Stimulated activated CD4-positive, alpha-beta T cell treated with anti-CD3 and anti-CD28 coated beads, Interleukin-4, amount 100 ng/mL, for 48 hours (primary cell): ENCODE measurements around the gene GPR39.

Source experiments
- DNase-seq, 2 donors: peaks; one replicate each; pipeline ENCODE4 v3.0.0-alpha.2; 2020; ENCODE audit warnings: low read depth in 2 of 2

The GPR39 gene

GRCh38 chr2:132566379-132566778 is 149.8 kb downstream of the GPR39 start:
- DNase-seq, result no peak

GRCh38 chr2:132567682-132568081 is 151.1 kb downstream of the GPR39 start:
- no peak for DNase-seq

- no peak for DNase-seq
Observed at GRCh38 chr2:132568656-132569055, 152.1 kb downstream of the GPR39 start.

DNA sequence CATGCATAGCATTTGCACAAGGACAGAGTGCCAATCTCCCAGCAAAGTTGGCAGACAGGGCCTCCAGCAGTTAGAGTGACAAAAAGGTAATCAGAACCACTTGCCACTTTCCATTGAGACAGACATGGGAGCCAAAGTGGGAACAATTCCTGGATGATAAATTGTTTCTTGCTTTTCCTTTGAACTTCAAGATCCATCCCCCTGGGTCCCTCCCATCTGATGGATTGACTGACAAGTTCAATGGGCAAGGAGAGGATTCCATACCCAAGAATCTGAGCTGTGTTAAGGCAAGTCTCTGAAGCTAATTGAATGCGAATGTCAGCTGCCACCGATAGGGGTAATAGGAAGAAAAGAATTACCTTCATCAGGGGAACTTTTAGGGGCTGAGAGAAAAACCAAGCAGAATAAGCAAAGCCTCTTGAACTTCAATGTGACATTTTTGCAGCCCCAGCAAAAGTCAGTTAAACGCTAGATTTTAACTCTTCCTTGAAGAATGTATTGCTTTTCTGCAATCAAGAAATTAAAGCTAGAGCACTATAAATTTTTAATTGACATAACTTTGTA is 156.9 kb downstream of the GPR39 start:
- DNase-seq, result no peak

DNA sequence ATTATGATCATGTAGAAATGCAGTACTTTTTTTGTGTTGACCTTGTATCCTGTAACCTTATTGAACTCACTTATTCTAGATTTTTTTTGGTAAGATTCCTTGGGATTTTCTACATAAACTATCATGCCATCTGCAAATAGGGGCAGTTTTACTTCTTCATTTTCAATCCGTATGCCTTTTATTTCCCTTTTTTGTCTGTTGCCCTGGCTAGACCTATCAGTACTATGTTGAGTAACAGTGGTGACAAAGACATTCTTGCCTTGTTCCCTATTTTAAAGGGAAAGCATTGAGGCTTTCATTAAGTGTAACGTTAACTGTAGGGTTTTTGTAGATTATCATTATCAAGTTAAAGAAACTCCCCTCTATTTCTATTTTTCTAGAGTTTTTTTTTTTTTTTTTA is 161.1 kb downstream of the GPR39 start:
- no peak for DNase-seq

- no peak for DNase-seq
Observed at GRCh38 chr2:132581591-132581990, 165.0 kb downstream of the GPR39 start.

DNA sequence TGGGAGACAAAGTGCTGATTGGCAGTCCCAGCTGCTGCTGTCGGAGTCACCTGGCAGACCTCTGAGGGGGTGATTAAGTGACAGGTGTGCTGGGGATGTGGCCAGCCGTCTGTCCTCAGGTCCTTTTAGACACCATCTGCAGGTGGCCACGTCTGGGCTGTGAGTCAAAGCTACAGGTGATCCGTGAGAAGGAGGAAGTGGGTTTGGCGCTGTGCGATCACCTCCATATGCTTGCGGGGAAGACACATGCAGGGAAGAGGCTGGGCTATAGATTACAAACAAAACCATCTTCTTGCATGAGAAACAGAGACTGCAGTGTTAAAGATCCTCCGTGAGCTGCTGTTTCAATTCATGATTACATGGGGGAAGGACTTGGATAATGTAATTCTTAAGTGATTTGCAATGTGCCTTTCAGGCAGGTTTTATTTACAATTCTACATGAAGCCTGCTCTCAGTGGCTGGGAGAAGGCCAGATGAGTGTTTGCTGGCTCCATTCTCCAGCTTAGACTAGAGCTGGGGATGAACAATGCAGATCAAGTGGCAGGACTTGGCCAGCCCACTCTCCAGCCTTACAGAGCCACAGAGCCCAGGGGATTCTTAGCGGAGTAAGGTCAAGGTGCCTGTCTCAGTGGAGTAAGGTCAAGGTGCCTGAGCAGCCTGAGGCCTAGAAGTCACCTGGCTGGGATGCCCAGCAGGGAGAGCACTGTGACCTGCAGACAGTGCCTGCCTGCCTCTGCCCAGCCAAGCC is 165.6 kb downstream of the GPR39 start:
- DNase-seq, result no peak

GRCh38 chr2:132583666-132584360 is 167.2 kb downstream of the GPR39 start:
- no peak for DNase-seq

- no peak for DNase-seq
Observed at GRCh38 chr2:132584976-132585817, 168.6 kb downstream of the GPR39 start.

DNA sequence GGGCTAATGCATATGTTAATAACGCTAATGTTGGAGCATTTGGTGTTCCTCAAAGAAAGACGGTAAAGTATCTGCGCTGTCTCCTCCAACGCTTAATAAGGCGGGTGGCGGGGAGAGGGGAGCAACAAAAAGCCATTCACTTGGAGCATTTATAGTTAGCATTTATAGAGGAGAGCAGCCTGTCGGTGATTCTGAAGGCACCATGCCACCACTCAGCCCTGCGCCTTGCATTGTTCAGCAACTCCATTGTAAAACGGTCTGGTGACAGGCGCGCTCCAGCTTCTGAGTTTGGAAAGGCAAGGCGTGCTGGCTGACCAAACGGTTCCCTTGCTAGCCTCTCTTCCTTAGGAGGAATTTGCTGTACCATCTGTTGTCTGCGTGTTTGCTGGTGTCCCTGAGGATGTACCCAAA is 169.5 kb downstream of the GPR39 start:
- no peak for DNase-seq

DNA sequence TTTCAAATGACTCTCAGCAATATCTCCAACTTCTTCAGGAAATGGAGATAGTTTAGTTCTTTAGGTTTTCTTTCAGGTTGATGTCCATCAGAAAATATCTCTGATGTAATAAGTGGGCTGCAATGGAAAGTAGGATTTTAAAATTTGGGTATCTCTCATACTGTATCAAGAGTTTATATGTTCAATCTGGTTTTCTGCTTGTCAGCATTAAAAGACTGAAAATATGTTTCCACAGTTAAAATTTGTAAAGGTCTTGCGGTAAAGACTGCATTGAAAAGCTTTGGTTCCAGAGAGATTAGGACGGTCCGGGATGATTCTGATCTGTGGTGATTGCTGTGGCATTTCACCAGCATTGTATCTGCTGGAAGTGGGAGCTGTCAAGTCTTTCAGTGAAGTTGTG is 170.2 kb downstream of the GPR39 start:
- DNase-seq, result no peak

DNA sequence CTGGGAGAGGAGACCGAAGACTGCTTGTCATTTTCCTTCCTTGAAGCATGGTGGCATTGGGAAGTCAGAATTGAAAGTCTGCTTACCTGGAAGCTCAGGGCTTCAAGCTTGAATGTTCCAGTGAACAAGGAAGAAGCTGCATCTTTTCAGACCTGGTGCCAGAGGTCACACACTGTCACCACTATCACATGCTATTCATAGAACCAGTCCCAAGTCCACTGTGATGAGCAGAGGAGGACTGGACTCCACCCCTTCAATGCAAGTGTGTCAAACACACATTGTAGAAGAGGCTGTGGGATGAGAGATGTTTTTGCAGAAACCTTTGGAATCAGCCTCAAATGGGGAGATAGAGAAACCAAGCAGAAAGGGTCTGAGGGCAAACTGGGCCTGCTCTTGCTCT is 172.0 kb downstream of the GPR39 start:
- no peak for DNase-seq

DNA sequence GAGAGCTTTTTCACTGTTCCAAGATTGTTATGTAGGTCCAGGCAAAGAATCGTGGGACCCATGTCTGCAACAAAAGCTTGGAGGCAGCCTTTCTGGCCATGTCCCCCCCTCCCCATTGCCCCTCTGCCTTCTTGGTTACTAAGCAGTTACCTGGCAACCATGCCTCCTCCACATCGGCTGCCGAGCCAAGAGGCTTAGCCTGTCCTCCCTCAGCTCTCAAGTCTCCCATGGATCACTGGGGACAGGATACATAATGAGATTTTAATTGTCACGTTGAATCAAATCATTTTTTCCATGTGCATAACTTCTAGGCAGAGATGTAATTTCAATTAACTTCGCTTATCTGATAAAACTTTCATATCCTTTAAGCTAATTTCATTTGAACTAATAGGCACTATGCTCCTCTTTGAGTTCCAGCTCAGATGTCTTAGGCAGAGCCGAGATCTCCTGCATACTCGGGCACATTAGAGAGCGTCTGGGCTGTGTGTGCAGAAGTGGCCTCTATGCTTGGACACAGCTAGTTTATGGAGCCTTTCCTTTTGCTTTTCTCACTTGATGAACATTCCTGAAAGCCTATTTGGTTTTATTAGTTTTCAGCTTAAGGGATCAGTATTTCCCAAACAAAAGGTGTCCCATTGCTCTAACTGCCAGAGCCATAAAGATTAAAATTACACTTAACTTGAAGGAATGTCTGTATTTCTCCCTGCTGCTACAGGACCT is 172.7 kb downstream of the GPR39 start:
- no peak for DNase-seq

DNA sequence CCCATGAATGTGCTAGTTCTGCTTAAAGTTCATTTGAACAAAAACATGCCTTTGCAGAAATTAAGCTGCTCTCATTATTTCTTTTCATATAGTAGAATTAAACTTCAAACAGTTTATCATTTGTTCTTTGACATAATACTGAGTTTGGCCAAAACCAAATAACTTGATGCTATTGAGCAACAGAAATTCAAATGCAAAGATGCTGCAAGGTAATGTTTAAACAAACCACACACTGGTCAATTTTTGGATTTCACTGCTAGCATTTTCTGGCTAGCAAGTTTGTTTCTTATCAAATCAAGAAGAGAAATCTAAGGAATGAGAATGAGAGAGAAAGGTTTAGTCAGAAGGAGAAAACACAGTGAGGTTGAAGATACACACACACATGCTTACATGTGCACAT is 173.4 kb downstream of the GPR39 start:
- DNase-seq, result no peak

- no peak for DNase-seq
Observed at GRCh38 chr2:132593171-132593570, 176.6 kb downstream of the GPR39 start.

DNA sequence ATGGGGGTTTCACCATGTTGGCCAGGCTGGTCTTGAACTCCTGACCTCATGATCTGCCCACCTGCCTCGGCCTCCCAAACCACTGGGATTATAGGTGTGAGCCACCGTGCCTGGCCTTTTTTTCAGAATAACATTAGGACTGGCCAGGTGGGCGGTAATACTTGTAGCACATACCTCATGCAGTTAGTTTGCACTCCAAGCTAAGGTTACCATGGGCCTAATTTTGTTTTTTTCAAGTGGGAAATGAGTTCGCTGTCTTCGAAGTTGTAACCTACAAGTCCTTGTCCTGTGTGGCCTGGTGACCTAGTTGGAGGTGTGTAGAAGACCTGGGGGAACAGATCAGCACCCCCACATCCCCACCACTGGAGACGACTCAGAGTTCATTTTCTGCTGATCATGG is 178.6 kb downstream of the GPR39 start:
- DNase-seq, result no peak

- DNase-seq, result no peak
Observed at GRCh38 chr2:132595693-132596092, 179.1 kb downstream of the GPR39 start.

GRCh38 chr2:132597166-132597565 is 180.6 kb downstream of the GPR39 start:
- no peak for DNase-seq

- DNase-seq, result no peak
Observed at GRCh38 chr2:132597831-132598230, 181.2 kb downstream of the GPR39 start.

DNA sequence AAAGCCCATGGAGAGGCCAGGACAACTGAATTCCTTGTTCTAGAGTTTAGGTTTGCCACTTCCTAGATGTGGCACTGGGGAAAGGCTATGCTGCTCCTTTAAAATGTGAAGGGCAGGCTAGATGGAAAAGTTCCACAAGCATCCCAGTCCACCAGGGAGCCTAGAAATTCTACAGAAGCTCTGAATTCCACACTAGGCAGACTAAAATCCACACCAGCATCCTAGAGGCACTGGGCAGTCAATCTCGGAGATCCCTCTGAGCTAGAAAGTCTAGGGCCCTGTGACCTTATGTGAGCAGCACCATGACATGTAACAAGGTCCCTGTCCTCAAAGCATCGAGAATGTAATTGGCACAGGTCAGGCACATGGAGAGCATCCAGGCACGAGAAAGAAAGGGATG is 181.9 kb downstream of the GPR39 start:
- no peak for DNase-seq

- DNase-seq, result no peak
Observed at GRCh38 chr2:132599556-132599955, 183.0 kb downstream of the GPR39 start.

DNA sequence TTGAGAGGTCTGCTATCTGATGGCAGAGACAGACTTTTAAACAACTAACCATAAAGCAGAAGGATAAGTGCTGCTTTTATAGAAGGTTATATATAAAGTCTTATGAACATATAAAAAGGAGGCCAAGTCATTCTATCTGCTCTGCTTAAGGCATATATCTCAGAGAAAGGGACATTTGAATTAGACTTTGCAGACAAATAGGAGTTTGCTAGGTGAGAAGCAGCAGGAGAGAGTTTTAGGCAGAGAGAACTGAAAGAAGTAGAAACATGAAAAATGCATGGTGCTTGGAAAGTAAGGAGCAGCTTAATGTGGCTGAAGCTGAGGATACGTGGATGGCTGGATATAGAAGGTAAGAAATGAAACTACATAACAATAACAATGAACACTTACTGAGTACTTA is 188.0 kb downstream of the GPR39 start:
- no peak for DNase-seq
